SK-N-SH (cell line): Measurements from ENCODE around the gene SLC9A4.

Experiments used
- CHD2 ChIP-seq: fragments of 150-350 bp; IDR thresholded peaks from 2 replicates; pipeline ENCODE4 v1.6.1; 2018; ENCODE audit warnings: low read length; ENCODE audit not compliant: partially characterized antibody
- CTCF ChIP-seq: fragments of 200-600 bp; sonication (generic); IDR thresholded peaks from 2 replicates; pipeline ENCODE4 v1.6.1; 2017; ENCODE audit warnings: antibody characterized with exemption, mild to moderate bottlenecking, moderate library complexity
- EP300 ChIP-seq, 2 experiments: IDR thresholded peaks; 2 replicates each; pipeline versions ENCODE4 v1.4.0 to v1.6.1; 2012; ENCODE audit warnings: borderline replicate concordance in 1 of 2, low read depth in 1 of 2, low read length in 1 of 2
- FOXM1 ChIP-seq: IDR thresholded peaks from 2 replicates; pipeline ENCODE4 v1.4.0; 2012; ENCODE audit warnings: low read depth, mild to moderate bottlenecking
- MAX ChIP-seq: IDR thresholded peaks from 2 replicates; pipeline ENCODE4 v1.4.0; 2012; ENCODE audit warnings: low read depth
- POLR2AphosphoS5 ChIP-seq: IDR thresholded peaks from 2 replicates; pipeline ENCODE4 v1.6.1; 2012; ENCODE audit warnings: low read depth, low read length
- RCOR1 ChIP-seq: fragments of 150-350 bp; IDR thresholded peaks from 2 replicates; pipeline ENCODE4 v1.6.1; 2017; ENCODE audit warnings: antibody characterized with exemption, low read length
- SMC3 ChIP-seq: IDR thresholded peaks from 2 replicates; pipeline ENCODE4 v1.6.1; 2012; ENCODE audit warnings: low read depth, low read length, improper control_type of control experiment
- TEAD4 ChIP-seq: IDR thresholded peaks from 2 replicates; pipeline ENCODE4 v1.4.0; 2012; ENCODE audit warnings: mild to moderate bottlenecking, borderline replicate concordance; ENCODE audit not compliant: insufficient read depth
- YY1 ChIP-seq: IDR thresholded peaks from 2 replicates; pipeline ENCODE4 v1.4.0; 2012; ENCODE audit warnings: low read depth, mild to moderate bottlenecking

DNA sequence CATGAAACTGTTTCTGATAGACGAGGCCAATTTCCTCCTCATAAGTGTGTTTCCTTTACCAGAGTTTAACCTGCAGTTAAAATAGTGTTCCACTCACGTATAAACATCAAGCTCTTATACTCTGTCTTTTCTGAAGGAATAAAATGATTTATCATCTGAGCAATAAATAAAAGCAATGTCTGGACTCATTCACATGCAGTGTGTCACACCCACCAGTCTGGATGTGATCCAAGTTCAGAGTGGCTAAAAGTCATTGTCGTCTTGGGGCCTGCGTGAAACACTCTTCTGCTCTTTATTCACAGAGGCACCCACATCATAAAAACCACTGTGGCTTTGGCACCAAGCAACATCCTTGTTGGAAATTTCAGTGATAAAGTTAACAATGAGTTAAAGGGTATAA, 19.5 kb upstream of the SLC9A4 start:
- no peak for TF ChIP-seq CTCF
- no peak for TF ChIP-seq YY1
- TF ChIP-seq SMC3 = no peak
- TF ChIP-seq POLR2AphosphoS5 = no peak
- TF ChIP-seq EP300 (IDR thresholded peaks at IDR 0.05; ENCODE audit: borderline replicate concordance in 1 of 2, low read depth in 1 of 2, low read length in 1 of 2) = no peak
- TF ChIP-seq RCOR1 = no peak
- TF ChIP-seq FOXM1 = no peak
- no peak for TF ChIP-seq TEAD4
- TF ChIP-seq CHD2 = no peak
- no peak for TF ChIP-seq MAX
